Astrocyte (in vitro differentiated cells and primary cell): Measurements from ENCODE around the gene SLC1A3.

Experiments
- CTCF ChIP-seq: IDR thresholded peaks from 2 replicates; pipeline ENCODE4 v1.5.1; 2011; ENCODE audit warnings: low read depth, mild to moderate bottlenecking, inconsistent platforms, low read length, moderate library complexity; ENCODE audit not compliant: insufficient read depth
- EZH2 ChIP-seq: IDR thresholded peaks from 2 replicates; pipeline ENCODE4 v1.6.1; 2012; ENCODE audit warnings: mild to moderate bottlenecking, low read length, inconsistent platforms; ENCODE audit not compliant: insufficient read depth

- TF ChIP-seq CTCF (peak; percentile 82), EZH2 (no peak)
Observed at GRCh38 chr5:36690041-36690961, 83.9 kb downstream of the SLC1A3 start.
